ENCODE results near the gene EVI5L.

DNA sequence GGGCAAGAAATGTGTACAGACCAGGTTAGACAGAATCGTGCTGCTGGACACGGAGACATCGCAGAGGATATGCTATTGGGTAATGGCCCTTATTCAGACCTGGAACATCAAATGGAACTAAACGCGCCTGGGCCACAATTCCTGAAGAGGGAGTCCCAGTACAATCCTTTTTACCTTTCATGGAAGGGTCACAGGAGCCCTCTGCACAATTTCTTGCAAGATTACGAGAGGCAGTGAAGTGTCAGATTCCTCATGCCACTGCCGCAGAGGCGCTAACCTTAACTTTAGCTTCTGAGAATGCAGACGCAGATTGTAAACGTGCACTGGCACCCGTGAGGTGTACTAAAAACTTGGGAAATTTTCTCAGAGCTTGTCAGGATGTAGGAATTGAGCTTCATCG, 48.9 kb upstream of the EVI5L start:
- TF ChIP-seq POLR2A (IDR thresholded peaks at IDR 0.05; ENCODE audit: low read depth, low read length) (no peak), GATA2 (IDR thresholded peaks at IDR 0.05; ENCODE audit: insufficient read depth, insufficient read length, low read depth, low read length) (no peak)

Data from endothelial cell of umbilical vein (primary cell).